NB4 (cell line): ENCODE measurements around the gene RNF114.

Source experiments
- POLR2A ChIP-seq: IDR thresholded peaks from 2 replicates; pipeline ENCODE4 v1.6.1; 2011; ENCODE audit warnings: mild to moderate bottlenecking; ENCODE audit not compliant: insufficient read length; ENCODE audit errors: extremely low read depth
- TF ChIP-seq, protein P1 (sequence below): IDR thresholded peaks from one replicate; pipeline ENCODE4 v1.5.1; 2012; ENCODE audit warnings: low read depth, low read length
- TF ChIP-seq, protein P2 (sequence below): IDR thresholded peaks from 2 replicates; pipeline ENCODE4 v1.6.1; 2011; ENCODE audit warnings: low read depth, low read length

DNA sequence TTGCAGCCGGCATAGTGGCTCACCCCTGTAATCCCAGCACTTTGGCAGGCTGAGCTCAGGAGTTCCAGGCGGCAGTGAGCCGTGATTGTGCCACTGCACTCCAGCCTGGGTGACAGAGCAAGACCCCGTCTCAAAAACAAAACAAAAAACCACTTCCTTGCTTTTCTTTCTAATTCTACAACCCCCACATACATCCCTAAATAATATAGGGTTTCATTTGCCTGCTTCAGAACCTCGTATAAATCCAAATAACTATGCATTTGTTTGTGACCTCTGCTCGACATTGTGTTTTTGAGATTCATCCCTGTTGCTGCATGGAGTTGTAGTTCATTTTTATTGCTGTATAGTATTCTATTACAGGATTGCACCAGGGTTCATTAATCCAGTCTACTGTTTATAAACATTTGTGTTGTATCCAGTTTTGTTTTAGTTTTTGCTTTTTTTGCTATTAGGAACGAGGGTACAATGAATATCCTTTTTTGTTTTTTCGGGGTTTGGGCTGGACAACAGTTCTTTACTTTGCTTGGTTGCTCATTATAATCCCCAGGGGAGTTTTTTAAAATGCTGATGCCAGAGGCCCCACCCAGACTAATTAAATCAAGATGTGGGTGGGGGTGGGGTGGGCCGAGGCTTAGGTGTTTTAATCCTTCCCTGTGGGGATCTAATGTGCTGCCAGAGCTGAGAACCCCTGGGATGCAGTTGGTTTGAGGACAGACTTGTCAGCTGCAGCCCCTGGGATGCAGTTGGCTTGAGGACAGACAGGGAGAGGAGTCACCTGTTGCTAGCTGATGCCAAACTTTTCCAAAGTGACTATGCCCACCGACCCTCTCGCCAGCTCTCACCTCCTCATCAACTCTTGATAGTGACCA is 44.2 kb downstream of the RNF114 start:
- TF ChIP-seq, protein P1, sequence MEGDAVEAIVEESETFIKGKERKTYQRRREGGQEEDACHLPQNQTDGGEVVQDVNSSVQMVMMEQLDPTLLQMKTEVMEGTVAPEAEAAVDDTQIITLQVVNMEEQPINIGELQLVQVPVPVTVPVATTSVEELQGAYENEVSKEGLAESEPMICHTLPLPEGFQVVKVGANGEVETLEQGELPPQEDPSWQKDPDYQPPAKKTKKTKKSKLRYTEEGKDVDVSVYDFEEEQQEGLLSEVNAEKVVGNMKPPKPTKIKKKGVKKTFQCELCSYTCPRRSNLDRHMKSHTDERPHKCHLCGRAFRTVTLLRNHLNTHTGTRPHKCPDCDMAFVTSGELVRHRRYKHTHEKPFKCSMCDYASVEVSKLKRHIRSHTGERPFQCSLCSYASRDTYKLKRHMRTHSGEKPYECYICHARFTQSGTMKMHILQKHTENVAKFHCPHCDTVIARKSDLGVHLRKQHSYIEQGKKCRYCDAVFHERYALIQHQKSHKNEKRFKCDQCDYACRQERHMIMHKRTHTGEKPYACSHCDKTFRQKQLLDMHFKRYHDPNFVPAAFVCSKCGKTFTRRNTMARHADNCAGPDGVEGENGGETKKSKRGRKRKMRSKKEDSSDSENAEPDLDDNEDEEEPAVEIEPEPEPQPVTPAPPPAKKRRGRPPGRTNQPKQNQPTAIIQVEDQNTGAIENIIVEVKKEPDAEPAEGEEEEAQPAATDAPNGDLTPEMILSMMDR, result no peak
- TF ChIP-seq POLR2A, result no peak
- TF ChIP-seq, protein P2, sequence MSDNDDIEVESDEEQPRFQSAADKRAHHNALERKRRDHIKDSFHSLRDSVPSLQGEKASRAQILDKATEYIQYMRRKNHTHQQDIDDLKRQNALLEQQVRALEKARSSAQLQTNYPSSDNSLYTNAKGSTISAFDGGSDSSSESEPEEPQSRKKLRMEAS, result no peak
